GM10266 (cell line): ENCODE data around the gene RAB3A.

Experiments
- DNase-seq: peaks from one replicate; pipeline ENCODE4 v3.0.0; 2012; ENCODE audit errors: extremely low spot score
- TF ChIP-seq, protein P1 (sequence below): IDR thresholded peaks from 2 replicates; pipeline ENCODE4 v1.5.1; 2012; ENCODE audit warnings: mild to moderate bottlenecking, low read depth; ENCODE audit not compliant: control insufficient read depth, insufficient read depth; ENCODE audit errors: missing control alignments

RAB3A gene, protein sequence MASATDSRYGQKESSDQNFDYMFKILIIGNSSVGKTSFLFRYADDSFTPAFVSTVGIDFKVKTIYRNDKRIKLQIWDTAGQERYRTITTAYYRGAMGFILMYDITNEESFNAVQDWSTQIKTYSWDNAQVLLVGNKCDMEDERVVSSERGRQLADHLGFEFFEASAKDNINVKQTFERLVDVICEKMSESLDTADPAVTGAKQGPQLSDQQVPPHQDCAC

DNA sequence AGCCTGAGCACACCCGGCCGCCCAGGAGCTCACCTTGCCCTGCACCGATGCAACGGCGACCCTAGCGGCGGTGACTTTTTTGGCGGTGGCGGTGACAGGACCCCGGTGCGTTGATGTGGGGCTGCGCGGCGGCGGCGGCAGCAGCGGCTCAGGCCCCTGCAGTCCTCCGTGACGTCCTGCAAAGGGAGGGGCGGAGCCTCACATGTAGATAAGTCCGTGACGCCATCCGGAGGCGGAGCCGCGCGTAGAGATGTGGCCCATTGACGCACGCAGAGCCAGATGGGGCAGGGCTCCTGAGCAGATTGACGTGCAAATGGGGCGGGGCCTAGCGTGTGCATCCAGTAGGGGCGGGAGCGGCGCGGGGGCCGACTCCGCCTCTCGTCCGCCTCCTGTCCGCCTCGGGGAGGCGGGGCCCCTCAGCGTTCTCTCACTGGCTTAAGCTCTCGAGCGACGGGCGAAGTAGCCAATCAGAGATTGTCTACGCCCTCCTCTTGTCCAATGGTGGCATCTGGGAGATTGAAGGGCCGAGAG, at the start of gene RAB3A:
Gene RAB3A, minus strand, starts transcription at position 180 of the 531 bp plus-strand sequence. CDS start 1,302 bp downstream, outside the sequence.
- TF ChIP-seq, protein P1, sequence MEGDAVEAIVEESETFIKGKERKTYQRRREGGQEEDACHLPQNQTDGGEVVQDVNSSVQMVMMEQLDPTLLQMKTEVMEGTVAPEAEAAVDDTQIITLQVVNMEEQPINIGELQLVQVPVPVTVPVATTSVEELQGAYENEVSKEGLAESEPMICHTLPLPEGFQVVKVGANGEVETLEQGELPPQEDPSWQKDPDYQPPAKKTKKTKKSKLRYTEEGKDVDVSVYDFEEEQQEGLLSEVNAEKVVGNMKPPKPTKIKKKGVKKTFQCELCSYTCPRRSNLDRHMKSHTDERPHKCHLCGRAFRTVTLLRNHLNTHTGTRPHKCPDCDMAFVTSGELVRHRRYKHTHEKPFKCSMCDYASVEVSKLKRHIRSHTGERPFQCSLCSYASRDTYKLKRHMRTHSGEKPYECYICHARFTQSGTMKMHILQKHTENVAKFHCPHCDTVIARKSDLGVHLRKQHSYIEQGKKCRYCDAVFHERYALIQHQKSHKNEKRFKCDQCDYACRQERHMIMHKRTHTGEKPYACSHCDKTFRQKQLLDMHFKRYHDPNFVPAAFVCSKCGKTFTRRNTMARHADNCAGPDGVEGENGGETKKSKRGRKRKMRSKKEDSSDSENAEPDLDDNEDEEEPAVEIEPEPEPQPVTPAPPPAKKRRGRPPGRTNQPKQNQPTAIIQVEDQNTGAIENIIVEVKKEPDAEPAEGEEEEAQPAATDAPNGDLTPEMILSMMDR, result no peak
- DNase-seq, result peak; percentile 99

DNA sequence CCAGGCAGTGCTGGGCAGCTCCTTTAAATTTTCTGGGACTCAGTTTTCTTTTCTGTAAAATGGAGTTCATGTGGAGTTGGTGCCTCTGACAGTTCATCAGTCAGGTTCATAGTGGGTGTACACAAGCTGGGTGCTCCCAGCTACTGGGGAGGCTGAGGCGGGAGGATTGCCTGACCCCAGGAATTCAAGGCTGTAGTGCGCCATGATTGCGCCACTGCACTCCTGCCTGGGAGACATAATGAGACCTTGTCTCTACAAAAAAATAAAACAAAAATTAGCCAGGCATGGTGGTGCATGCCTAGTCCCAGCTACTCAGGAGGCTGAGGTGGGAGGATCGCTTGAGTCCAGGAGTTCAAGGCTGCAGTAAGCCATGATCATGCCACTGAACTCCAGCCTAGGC, 49.3 kb upstream of the RAB3A start:
- no peak for DNase-seq
- TF ChIP-seq, protein P1, result no peak

DNA sequence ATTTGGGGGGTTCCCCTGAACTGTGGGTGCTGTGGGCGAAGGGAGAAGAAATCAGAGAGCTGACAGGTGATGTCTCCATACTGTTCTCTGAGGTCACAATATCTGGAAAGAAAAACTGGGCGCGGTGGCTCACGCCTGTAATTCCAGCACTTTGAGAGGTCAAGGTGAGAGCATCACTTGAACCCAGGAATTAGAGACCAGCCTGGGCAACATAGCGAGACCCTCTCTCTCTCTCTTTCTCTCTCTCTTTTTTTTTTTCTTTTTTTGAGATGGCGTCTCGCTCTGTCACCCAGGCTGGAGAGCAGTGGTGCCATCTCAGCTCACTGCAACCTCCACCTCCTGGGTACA, 48.5 kb upstream of the RAB3A start:
- TF ChIP-seq, protein P1, result no peak
- no peak for DNase-seq

DNA sequence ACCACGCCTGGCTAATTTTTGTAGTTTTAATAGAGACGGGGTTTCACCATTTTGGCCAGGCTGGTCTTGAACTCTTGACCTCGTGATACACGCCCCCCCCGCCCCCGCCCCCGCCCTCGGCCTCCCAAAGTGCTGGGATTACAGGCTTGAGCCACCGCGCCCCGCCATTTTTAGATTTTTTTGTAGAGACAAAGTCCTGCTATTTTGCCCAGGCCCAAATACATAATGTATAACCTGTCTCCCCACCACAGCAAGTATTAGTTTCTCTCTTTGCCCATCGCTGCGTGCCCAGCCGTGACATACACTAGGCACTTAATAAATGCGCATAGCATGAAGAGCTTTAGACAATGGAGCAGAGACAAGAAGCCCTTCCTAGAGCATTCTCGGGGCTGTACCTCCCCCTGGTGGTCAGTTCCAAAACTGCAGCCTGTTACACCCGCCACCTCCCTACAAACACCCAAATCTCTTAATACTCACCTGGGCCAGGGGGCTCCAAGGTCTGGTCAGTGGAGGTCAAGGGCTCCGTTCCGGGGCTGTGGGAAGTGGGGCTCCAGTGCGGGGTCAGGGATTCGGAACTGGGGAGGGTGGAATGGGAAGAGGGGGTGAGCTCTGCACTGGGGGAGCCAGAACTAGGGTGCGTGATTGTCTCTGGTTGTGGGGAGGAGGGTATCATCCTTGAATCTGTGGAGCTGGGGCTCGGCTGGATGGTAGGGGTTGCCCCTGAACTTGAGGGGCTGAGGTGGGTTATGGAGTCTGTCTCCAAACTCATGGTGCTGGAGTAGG, 47.9 kb upstream of the RAB3A start:
- TF ChIP-seq, protein P1, result peak; percentile 93
- peak; percentile 91 for DNase-seq

DNA sequence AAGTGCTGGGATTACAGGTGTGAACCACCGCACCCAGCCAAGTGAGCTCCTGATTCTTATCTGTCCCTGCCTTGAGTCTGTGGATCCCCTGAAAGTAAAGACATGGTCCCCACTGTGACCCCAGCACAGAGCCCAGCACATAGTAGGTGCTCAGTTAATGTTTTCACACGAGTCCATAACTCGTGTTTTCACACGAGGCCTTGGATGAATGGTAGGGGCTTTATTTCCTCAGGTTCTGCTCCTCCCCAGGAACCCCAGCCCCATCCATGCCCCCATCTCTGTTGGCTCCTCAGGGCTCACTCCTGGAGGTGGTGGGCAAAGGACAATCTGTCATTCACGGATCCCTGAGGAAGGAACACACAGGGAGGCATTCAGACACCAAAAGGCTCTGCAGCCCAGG, 46.0 kb upstream of the RAB3A start:
- no peak for DNase-seq
- TF ChIP-seq, protein P1, result no peak

DNA sequence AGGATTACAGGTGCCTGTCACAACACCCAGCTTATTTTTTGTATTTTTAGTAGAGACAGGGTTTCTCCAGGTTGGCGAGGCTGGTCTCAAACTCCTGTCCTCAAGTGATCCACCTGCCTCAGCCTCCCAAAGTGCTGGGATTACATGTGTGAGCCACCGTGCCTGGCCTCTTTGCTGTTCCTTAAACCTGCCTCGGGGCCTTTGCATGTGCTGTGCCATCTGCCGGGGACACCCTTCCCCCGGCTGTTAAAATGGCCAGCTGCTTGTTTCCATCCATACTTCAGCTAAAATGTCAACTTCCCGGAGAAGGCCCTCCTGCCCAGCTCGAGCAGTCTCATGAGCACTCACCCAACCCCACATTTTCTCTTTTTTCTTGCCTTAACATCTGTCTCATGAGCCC, 41.5 kb upstream of the RAB3A start:
- TF ChIP-seq, protein P1, result no peak

DNA sequence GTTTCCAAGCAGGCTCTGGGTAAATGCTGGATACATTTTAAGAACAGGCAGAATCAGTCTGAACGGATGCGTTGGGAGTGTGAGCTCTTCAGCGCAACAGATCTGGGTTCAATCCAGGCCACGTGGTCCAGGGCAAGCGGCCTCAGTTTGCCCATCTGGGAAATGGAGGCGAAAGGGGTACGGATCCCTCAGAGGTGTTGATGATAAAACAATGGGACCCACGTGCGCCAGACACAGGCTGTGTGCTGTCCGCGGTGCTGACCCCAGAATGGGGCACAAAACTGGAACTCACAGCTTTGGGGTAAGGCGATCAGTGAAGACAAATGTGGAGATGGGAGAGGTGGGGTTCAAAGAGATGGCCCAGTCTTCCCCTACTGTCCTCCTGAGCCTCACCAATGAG, 35.5 kb upstream of the RAB3A start:
- DNase-seq, result no peak
- TF ChIP-seq, protein P1, result no peak

More for the DNA sequence above, 41.5 kb upstream of the RAB3A start:
- no peak for DNase-seq
